ENCODE data around the gene SERF2.

DNA sequence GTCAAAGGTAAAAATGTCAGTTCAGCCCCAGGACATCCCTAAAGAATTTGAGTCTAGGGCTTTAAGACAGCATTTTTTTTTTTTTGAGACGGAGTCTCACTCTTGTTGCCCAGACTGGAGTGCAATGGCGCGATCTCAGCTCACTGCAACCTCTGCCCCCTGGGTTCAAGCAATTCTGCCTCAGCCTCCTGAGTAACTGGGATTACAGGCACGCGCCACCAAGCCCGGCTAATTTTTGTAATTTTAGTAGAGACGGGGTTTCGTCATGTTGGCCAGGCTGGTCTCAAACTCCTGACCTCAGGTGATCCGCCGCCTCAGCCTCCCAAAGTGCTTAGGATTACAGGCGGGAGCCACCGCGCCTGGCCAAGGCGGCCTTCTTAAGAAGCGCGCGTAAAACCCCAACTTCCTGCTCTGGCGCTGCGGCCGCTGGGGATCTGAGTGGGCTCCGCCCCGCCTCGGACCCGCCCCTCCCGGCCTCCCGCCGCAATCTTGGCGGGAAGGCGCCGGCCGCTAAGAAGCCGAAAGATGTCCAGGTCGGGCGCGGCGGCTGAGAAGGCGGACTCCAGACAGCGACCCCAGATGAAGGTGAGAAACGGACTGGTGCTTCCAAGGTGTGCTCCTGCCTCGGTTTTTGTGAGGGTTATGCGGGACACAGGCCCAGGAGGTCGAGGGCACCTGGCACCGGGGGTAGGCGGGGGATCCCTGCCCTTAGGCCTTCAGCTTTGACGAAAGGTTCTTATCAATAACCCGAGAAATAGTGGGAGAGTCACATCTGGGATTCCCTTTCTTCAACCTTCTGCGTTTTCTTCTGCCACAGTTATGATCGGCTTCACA, 34.6 kb downstream of the SERF2 start, which contains the start of gene WDR76:
- TF ChIP-seq, protein P1, sequence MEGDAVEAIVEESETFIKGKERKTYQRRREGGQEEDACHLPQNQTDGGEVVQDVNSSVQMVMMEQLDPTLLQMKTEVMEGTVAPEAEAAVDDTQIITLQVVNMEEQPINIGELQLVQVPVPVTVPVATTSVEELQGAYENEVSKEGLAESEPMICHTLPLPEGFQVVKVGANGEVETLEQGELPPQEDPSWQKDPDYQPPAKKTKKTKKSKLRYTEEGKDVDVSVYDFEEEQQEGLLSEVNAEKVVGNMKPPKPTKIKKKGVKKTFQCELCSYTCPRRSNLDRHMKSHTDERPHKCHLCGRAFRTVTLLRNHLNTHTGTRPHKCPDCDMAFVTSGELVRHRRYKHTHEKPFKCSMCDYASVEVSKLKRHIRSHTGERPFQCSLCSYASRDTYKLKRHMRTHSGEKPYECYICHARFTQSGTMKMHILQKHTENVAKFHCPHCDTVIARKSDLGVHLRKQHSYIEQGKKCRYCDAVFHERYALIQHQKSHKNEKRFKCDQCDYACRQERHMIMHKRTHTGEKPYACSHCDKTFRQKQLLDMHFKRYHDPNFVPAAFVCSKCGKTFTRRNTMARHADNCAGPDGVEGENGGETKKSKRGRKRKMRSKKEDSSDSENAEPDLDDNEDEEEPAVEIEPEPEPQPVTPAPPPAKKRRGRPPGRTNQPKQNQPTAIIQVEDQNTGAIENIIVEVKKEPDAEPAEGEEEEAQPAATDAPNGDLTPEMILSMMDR (IDR thresholded peaks at IDR 0.05 in 4 of 5, conservative IDR thresholded peaks at IDR 0.05 in 1 of 5), result no peak
- peak in 1 of 2 donors; percentile 34 for TF ChIP-seq POLR2A (IDR thresholded peaks at IDR 0.05)
